A549 treated with RU486 at 1 μM for 4 hours (cell line): ENCODE results near the gene FYB2. TPM values are rescaled to one million over a fixed set of nuclear protein-coding genes. Genes with fewer than 3 reads are reported as not detected.

ENCODE experiments used
- total RNA-seq: library from RNA; stranded (reverse); fragments of 200-300 nt; extraction: Qiagen RNA extraction; gene quantifications from 5 replicates; pipeline ENCODE4 v1.2.3, GENCODE V29; 2022; ENCODE audit warnings: low read depth

Gene FYB2
- total RNA-seq, result not detected in 5 replicates

GRCh38 chr1:56819387-56819899, at the start of gene FYB2:
Gene FYB2, minus strand, starts transcription at chr1:56819404. Its CDS starts 114 bp downstream, at chr1:56819290.

GRCh38 chr1:56854521-56855099, 35.4 kb upstream of the FYB2 start, which contains the start of gene C8A:
Gene C8A, plus strand, starts transcription at chr1:56854797. Its CDS starts 105 bp downstream, at chr1:56854902.

Other genes starting within 250 kb of the FYB2 start
- gene PLPP3, start 239.8 kb downstream of the FYB2 start, total RNA-seq, result 25.1 to 31.5 TPM (median 30.0 TPM) in 5 replicates
- gene PRKAA2, start 174.1 kb downstream of the FYB2 start, total RNA-seq, result 1.2 to 2.9 TPM (median 2.7 TPM) in 5 replicates
- not detected in 5 replicates for gene C8A, start 35.4 kb upstream of the FYB2 start, total RNA-seq
- gene C8B, start 146.6 kb upstream of the FYB2 start, total RNA-seq, result not detected in 5 replicates